ENCODE results near the gene HPSE2. TPM values are rescaled to one million over a fixed set of nuclear protein-coding genes. Genes with fewer than 3 reads are reported as not detected.

HPSE2 gene
- total and polyA plus RNA-seq, 2 of the 13 experiments (the other 11 are each of a cell fraction or from before 2014, with no cell fraction given) = 0.01 TPM; not detected in 1

GRCh38 chr10:98450618-98451017 lies 785.0 kb downstream of the HPSE2 start (continued):
- TF ChIP-seq, protein P1, sequence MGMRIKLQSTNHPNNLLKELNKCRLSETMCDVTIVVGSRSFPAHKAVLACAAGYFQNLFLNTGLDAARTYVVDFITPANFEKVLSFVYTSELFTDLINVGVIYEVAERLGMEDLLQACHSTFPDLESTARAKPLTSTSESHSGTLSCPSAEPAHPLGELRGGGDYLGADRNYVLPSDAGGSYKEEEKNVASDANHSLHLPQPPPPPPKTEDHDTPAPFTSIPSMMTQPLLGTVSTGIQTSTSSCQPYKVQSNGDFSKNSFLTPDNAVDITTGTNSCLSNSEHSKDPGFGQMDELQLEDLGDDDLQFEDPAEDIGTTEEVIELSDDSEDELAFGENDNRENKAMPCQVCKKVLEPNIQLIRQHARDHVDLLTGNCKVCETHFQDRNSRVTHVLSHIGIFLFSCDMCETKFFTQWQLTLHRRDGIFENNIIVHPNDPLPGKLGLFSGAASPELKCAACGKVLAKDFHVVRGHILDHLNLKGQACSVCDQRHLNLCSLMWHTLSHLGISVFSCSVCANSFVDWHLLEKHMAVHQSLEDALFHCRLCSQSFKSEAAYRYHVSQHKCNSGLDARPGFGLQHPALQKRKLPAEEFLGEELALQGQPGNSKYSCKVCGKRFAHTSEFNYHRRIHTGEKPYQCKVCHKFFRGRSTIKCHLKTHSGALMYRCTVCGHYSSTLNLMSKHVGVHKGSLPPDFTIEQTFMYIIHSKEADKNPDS (CRISPR knock-in tag; IDR thresholded peaks at IDR 0.05) = no peak

DNA sequence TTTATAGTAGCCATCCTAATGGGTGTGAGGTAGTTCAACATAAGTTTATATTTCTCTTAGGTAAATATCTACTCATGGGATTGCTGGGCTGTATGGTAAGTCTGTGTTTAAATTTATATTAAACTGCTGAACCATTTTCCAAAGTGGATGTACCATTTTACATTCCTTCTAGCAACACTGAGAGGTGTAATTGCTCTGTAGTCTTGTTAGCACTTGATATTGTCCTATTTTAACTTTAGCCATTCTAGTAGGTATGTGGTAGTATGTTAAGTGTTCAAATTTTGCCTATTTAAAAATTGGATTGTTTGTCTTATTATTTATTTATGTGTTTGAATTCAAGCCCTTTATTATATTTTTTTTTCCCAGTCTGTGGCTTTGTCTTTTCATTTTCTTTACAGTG lies 786.4 kb downstream of the HPSE2 start:
- ChIA-PET CTCF (ENCODE audit: low intra/inter-chr PET ratio, low total read pairs) (no interaction called here), POLR2A (no interaction called here)
- Histone ChIP-seq H3K79me2 (ENCODE audit: insufficient read depth, low read length) (peaks cover 3% of the 10 kb centered on the region), H3K4me3 (replicated peaks in 1 of 3; ENCODE audit: insufficient read depth in 1 of 3, low read depth in 2 of 3, low read length in 3 of 3) (no peak overlapping the region), H3K9me3 (ENCODE audit: low read length) (no peaks in the 10 kb centered on the region), H3K27me3 (ENCODE audit: control insufficient read depth in 1 of 2, insufficient read depth in 2 of 2, low read length in 2 of 2) (no peaks in the 10 kb centered on the region), H3K4me2 (ENCODE audit: low read depth, low read length) (no peak overlapping the region), H2AFZ (ENCODE audit: low read length) (no peak overlapping the region), H3K4me1 (ENCODE audit: insufficient read depth, low read length) (peaks cover 27% of the 10 kb centered on the region), H3K9ac (ENCODE audit: insufficient read depth, low read depth, low read length) (no peak overlapping the region), H3K27ac (ENCODE audit: extremely low read length, insufficient read depth, low read length) (no peak overlapping the region), H4K20me1 (ENCODE audit: insufficient read depth, low read length) (no peaks in the 10 kb centered on the region), H3K36me3 (replicated peaks in 1 of 2; ENCODE audit: control insufficient read depth in 1 of 2, insufficient read depth in 2 of 2, low read length in 2 of 2) (peaks cover 3 to 9% of the 10 kb centered on the region in 2 experiments; a peak in 4 of 5 replicates)
- no peak for FAIRE-seq
- DNase-seq (ENCODE audit: low spot score) = no peak
- in situ Hi-C loops (cut with HindIII; ENCODE audit: extremely low pct_ligation_motif_present, low pct_unique_long_range_greater_than_20kb) (no loop called here), intact Hi-C loops (cut with micrococcal nuclease; ENCODE audit: unreplicated experiment) (no loop called here)
- peak; percentile 93 for TF ChIP-seq ZNF7 (CRISPR knock-in tag; IDR thresholded peaks at IDR 0.05)
- TF ChIP-seq RORA (CRISPR knock-in tag; IDR thresholded peaks at IDR 0.05) = no peak
- no TSS peak for BruUV-seq (replicated peaks)
- no peak for ATAC-seq

GRCh38 chr10:98446661-98447221 lies 788.9 kb downstream of the HPSE2 start, which contains the start of gene HPS1:
TSS of gene HPS1 (minus strand) at chr10:98446935. CDS start at chr10:98443240, 3,695 bp downstream.
- CTCF ChIA-PET (ENCODE audit: low intra/inter-chr PET ratio, low total read pairs) = no interaction called here
- WGBS (ENCODE audit: low lambda C conversion rate) = 0% methylated on average over 3 of the region's 47 CpGs
- Histone ChIP-seq H3K4me2 (ENCODE audit: low read depth, low read length) (peak within 1 kb of the TSS; percentile 97), H2AFZ (ENCODE audit: low read length) (peak within 1 kb of the TSS; percentile 97), H3K36me3 (replicated peaks in 1 of 2; ENCODE audit: control insufficient read depth in 1 of 2, insufficient read depth in 2 of 2, low read length in 2 of 2) (peaks cover 3 to 29% of the 10 kb centered on the region in 2 experiments), H3K27me3 (ENCODE audit: control insufficient read depth in 1 of 2, insufficient read depth in 2 of 2, low read length in 2 of 2) (no peaks in the 10 kb centered on the region), H4K20me1 (ENCODE audit: insufficient read depth, low read length) (no peaks in the 10 kb centered on the region), H3K9ac (ENCODE audit: insufficient read depth, low read depth, low read length) (peak within 1 kb of the TSS; percentile 87), H3K4me3 (replicated peaks in 1 of 3; ENCODE audit: insufficient read depth in 1 of 3, low read depth in 2 of 3, low read length in 3 of 3) (peak within 1 kb of the TSS; percentile 80 to 93 (median 86)), H3K9me3 (ENCODE audit: low read length) (no peaks in the 10 kb centered on the region), H3K27ac (ENCODE audit: extremely low read length, insufficient read depth, low read length) (peak within 1 kb of the TSS; percentile 72), H3K4me1 (ENCODE audit: insufficient read depth, low read length) (peaks cover 24% of the 10 kb centered on the region), H3K79me2 (ENCODE audit: insufficient read depth, low read length) (peaks cover 3% of the 10 kb centered on the region)
- in situ Hi-C loops (cut with HindIII; ENCODE audit: extremely low pct_ligation_motif_present, low pct_unique_long_range_greater_than_20kb) = no loop called here
- DNase-seq (ENCODE audit: low spot score) (peak; percentile 27), ATAC-seq (peak; percentile 92), FAIRE-seq (no peak)
- no TSS peak for BruUV-seq (replicated peaks)
- POLR2A ChIA-PET = interaction anchor here (1.5 kb wide), 1 partner anchor 14 kb away, joined by 5 read pairs; no protein-coding TSS in a partner anchor
- intact Hi-C loops (cut with micrococcal nuclease; ENCODE audit: unreplicated experiment) = no loop called here
- TF ChIP-seq ZSCAN21 (CRISPR knock-in tag; IDR thresholded peaks at IDR 0.05; ENCODE audit: borderline replicate concordance) (peak; percentile 56; the same call in 1 of the 2 replicates), HNF4A (CRISPR knock-in tag; IDR thresholded peaks at IDR 0.05) (peak; percentile 34; the same call in 1 of the 2 replicates), SNAI1 (CRISPR knock-in tag; IDR thresholded peaks at IDR 0.05; ENCODE audit: borderline replicate concordance) (0 out of 2 replicates have a peak, but pooled peaks have one; percentile 71), ZNF737 (CRISPR knock-in tag; IDR thresholded peaks at IDR 0.05; ENCODE audit: borderline replicate concordance) (no peak), ZNF619 (CRISPR knock-in tag; IDR thresholded peaks at IDR 0.05) (0 out of 2 replicates have a peak, but pooled peaks have one; percentile 28), POGK (CRISPR knock-in tag; conservative IDR thresholded peaks at IDR 0.05) (peak; percentile 65; the same call in 1 of the 2 replicates), CCDC6 (CRISPR knock-in tag; IDR thresholded peaks at IDR 0.05) (0 out of 2 replicates have a peak, but pooled peaks have one; percentile 52), MLX (CRISPR knock-in tag; IDR thresholded peaks at IDR 0.05) (peak; percentile 51; the same call in 1 of the 2 replicates)
